Vagina (tissue), 2 donors: Measurements from ENCODE around the gene PARN.

Experiments used
- POLR2AphosphoS5 ChIP-seq, 2 donors: sonication (generic); formaldehyde crosslinking; IDR thresholded peaks; one replicate each; pipeline ENCODE4 v1.9.0; 2017; ENCODE audit warnings: antibody characterized with exemption in 2 of 2, mild to moderate bottlenecking in 2 of 2, low read depth in 1 of 2; ENCODE audit not compliant: insufficient read depth in 1 of 2
- TF ChIP-seq, protein P1 (sequence below), 3 experiments: fragments of 450-650 bp in 2 of 3; fragments of 200-600 bp in 1 of 3; sonication (generic) in 1 of 3; IDR thresholded peaks; one replicate each; pipeline ENCODE4 v1.5.1; 2017 to 2019; ENCODE audit warnings: antibody characterized with exemption in 3 of 3, mild to moderate bottlenecking in 2 of 3, moderate library complexity in 2 of 3

DNA sequence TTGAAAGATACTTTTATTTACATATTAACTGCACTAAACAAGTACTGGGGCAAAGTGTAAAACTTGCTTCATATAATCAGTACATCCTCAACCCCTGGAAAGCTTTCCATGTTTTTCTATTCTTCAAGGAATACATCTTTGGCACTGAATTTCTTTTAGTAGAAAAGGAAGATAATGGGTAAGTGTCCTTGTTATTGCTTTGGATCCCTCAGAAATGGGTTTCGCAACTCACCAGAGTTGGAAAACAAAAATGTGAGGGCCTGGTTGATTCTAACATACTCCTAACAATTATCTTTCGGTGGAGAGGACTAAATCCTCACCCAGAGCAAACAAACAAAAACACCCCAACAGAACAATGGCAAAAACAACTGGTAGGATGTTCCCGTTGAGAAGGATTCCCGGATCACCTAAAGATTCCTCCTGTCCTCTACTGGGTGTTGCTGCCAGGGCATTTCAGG is 120.4 kb downstream of the PARN start:
- TF ChIP-seq, protein P1, sequence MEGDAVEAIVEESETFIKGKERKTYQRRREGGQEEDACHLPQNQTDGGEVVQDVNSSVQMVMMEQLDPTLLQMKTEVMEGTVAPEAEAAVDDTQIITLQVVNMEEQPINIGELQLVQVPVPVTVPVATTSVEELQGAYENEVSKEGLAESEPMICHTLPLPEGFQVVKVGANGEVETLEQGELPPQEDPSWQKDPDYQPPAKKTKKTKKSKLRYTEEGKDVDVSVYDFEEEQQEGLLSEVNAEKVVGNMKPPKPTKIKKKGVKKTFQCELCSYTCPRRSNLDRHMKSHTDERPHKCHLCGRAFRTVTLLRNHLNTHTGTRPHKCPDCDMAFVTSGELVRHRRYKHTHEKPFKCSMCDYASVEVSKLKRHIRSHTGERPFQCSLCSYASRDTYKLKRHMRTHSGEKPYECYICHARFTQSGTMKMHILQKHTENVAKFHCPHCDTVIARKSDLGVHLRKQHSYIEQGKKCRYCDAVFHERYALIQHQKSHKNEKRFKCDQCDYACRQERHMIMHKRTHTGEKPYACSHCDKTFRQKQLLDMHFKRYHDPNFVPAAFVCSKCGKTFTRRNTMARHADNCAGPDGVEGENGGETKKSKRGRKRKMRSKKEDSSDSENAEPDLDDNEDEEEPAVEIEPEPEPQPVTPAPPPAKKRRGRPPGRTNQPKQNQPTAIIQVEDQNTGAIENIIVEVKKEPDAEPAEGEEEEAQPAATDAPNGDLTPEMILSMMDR (IDR thresholded peaks at IDR 0.05) = no peak
- TF ChIP-seq POLR2AphosphoS5 (IDR thresholded peaks at IDR 0.05; ENCODE audit: insufficient read depth in 1 of 2, low read depth in 1 of 2) = no peak
